ENCODE data around the gene IL18RAP. TPM values are rescaled to one million over a fixed set of nuclear protein-coding genes. Genes with fewer than 3 reads are reported as not detected.

IL18RAP gene
- total RNA-seq, 4 donors from 2014 or later = 1.9 to 59.9 (median 5.4) TPM

DNA sequence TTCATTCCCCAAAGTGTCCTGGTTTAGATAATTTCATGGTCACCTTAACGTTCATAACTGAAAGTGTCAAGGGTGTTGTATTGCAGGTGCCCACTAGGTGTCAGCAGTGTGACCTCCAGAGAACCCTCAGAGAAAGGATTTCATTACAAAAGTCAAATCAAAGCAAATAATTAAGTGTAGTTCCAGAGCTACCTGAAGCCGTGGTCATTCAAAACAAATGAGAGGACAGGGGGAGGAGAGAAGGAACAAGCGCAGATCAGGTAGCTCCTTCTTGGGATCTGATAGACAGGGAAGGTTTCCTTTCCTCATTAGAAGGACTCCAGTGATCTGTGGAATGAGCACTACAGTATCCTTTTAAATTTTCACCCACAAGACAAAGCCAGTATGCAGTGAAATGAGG lies 50.1 kb downstream of the IL18RAP start, which contains the start of gene SLC9A4:
Gene SLC9A4 (plus strand): TSS at position 207 of the 400 bp plus-strand sequence. CDS start 534 bp downstream, outside the sequence.
- DNase-seq (ENCODE audit: low spot score) = no peak
- TF ChIP-seq, protein P1, sequence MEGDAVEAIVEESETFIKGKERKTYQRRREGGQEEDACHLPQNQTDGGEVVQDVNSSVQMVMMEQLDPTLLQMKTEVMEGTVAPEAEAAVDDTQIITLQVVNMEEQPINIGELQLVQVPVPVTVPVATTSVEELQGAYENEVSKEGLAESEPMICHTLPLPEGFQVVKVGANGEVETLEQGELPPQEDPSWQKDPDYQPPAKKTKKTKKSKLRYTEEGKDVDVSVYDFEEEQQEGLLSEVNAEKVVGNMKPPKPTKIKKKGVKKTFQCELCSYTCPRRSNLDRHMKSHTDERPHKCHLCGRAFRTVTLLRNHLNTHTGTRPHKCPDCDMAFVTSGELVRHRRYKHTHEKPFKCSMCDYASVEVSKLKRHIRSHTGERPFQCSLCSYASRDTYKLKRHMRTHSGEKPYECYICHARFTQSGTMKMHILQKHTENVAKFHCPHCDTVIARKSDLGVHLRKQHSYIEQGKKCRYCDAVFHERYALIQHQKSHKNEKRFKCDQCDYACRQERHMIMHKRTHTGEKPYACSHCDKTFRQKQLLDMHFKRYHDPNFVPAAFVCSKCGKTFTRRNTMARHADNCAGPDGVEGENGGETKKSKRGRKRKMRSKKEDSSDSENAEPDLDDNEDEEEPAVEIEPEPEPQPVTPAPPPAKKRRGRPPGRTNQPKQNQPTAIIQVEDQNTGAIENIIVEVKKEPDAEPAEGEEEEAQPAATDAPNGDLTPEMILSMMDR (IDR thresholded peaks at IDR 0.05) = no peak
- ATAC-seq (ENCODE audit: low FRiP score) = peak; percentile 59

DNA sequence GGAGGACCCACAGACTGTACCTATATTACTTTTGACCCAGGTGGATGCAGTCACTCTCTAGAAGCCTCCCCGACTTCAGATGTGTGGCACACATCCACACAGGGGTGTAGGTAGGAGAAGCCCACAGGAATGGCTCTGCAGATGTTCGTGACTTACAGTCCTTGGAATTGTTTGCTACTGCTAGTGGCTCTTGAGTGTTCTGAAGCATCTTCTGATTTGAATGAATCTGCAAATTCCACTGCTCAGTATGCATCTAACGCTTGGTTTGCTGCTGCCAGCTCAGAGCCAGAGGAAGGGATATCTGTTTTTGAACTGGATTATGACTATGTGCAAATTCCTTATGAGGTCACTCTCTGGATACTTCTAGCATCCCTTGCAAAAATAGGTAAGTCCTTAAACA lies 50.7 kb downstream of the IL18RAP start:
- TF ChIP-seq, protein P1 (IDR thresholded peaks at IDR 0.05) = no peak
- DNase-seq (ENCODE audit: low spot score) (no peak), ATAC-seq (ENCODE audit: low FRiP score) (no peak)

DNA sequence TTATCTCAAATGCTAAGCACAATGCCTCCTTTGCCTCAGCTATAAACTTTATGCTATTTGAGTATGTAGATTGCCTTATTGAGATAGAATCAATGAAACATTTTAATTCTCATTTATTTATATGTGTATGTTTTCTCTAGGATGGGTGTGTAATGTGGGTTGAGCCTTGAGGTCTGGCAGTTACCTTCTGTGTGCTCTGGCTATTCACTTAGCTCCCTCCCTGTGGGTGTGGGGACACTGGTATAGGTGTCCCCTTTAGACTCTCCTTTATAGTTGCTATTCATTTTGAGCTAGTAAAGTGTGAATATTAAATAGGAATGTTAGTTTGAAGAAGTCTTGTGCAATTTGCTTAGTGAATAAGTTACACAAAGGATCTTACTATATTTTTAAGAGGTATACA lies 51.8 kb downstream of the IL18RAP start:
- TF ChIP-seq, protein P1 (IDR thresholded peaks at IDR 0.05) = no peak
- ATAC-seq (ENCODE audit: low FRiP score) = no peak
- DNase-seq (ENCODE audit: low spot score) = no peak

DNA sequence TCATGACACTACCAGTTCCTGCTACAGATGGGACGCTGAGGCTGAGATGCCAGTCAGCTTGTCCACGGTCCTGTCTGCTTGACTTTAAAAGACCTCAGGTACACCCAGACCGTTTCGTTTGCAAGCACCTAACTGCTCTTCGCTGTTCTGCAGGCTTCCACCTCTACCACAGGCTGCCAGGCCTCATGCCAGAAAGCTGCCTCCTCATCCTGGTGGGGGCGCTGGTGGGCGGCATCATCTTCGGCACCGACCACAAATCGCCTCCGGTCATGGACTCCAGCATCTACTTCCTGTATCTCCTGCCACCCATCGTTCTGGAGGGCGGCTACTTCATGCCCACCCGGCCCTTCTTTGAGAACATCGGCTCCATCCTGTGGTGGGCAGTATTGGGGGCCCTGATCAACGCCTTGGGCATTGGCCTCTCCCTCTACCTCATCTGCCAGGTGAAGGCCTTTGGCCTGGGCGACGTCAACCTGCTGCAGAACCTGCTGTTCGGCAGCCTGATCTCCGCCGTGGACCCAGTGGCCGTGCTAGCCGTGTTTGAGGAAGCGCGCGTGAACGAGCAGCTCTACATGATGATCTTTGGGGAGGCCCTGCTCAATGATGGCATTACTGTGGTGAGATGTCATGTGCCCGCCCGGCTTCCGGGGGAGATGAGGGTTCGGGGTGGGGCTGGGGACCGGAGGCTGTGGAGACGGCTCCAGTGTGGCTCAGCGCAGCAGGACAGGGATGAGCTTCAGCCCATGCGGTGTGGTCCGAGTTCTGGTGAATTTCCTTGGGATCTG lies 55.9 kb downstream of the IL18RAP start:
- no peak for ATAC-seq (ENCODE audit: low FRiP score)
- TF ChIP-seq, protein P1 (IDR thresholded peaks at IDR 0.05) = no peak

DNA sequence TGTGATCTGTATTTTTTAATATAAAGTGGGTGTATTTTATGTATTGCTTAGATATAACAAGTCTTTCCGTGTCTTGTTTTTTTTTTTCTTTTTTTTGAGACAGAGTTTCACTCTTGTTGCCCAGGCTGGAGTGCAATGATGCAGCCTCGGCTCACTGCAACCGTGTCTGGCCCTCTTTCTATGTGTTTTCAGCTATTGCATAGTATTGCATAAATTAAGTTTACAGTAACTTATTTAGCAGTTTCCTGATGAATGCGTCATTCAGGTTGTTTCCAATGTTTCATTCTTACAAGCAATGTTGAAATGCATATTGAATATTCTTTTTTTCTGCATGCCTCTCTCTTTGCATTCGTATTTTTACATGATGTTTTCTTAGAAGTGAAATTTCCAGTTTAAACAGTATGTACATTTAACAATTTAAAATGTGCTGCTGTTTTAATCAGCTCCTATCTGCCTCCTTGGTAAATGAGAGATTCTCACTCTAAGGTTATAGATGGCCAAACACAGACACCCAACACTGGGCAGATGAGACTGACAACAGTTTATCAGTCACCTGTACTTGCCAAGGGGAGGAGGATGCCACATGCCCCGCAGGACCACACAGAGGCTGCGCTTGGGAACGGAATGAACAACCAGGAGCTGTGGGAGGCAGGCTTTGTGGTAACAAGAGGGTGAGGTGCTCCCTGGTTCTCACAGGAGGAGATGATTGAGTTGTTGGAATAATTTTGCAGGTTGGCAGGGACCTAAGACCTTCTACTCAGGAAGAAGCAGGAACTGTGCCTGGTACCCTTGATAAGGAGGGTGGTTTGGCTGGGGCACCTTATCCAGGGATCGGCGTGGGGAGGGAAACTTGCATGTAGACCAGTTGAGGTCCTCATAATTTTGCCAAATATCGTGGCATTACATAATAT lies 57.6 kb downstream of the IL18RAP start:
- TF ChIP-seq, protein P1 (IDR thresholded peaks at IDR 0.05) = no peak
- ATAC-seq (ENCODE audit: low FRiP score) = no peak
- DNase-seq (ENCODE audit: low spot score) = no peak

More for the DNA sequence above, 55.9 kb downstream of the IL18RAP start:
- no peak for DNase-seq (ENCODE audit: low spot score)

DNA sequence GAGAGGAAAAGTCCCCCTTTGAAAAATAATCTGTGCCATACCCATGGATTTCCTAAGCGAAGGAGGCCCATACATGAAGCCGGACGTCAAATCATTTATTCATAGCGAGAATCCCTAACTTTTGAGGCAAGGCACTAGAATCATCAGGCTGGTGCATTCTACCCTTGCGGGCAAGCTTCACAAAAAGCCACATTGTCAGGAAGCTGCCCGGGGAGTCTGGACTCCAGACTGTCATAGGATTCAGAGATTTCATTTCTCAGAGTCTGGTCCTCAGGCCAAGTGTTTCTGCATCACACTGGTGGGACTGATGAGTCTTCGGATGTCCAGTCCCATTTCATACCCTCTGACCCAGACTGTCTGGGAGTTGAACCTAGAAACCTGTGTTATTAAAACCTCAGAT lies 59.0 kb downstream of the IL18RAP start:
- DNase-seq (ENCODE audit: low spot score) (no peak), ATAC-seq (ENCODE audit: low FRiP score) (no peak)
- TF ChIP-seq, protein P1 (IDR thresholded peaks at IDR 0.05) = no peak

Measured in omental fat pad (tissue), 4 donors.